ENCODE results near the gene CREB3. TPM values are rescaled to one million over a fixed set of nuclear protein-coding genes. Genes with fewer than 3 reads are reported as not detected.

CREB3 gene
- total and polyA plus RNA-seq, 2 of the 4 experiments (the other 2 are of a cell fraction), result 60.7 to 106 TPM

DNA sequence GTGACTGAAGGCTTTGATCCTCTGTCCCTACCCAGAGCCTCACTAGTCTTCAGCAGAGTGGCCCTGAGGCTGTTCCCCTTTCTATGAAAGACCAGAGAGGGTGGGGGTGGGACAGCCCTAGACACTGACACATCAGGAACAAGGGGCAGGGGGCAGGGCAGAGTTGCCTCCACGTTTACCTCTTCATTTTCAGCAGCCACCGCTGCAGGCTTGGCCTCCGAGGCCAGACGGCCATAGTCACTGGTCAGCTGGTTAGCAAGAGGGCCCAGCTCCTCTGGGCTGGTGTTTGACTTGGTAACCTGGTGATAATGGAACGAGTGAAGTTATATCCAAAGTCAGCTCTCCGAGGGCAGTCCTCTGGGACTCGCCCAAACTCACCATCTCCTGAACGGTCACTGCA, 27.1 kb upstream of the CREB3 start:
- peaks cover 82% of the 10 kb centered on the region for H3K36me3 ChIP-seq (ENCODE audit: control insufficient read depth, insufficient read depth, low read length)
- ATAC-seq (ENCODE audit: low read depth) (no peak), DNase-seq (no peak)
- in situ Hi-C loops (cut with MboI; ENCODE audit: low sequenced_read_pairs) (no loop called here), intact Hi-C loops (cut with micrococcal nuclease) (no loop called here), dilution Hi-C loops (cut with HindIII; ENCODE audit: low sequenced_read_pairs, unreplicated experiment) (no loop called here)
- no peak overlapping the region for H4K8ac ChIP-seq (ENCODE audit: low read depth in 2 of 2, low read length in 2 of 2)
- no peak overlapping the region for H4K5ac ChIP-seq (ENCODE audit: low read depth, low read length)
- no peaks in the 10 kb centered on the region for H3K9me3 ChIP-seq (ENCODE audit: control insufficient read depth, insufficient read depth, low read length)
- no peaks in the 10 kb centered on the region for H3K4me1 ChIP-seq (ENCODE audit: control insufficient read depth, insufficient read depth, low read length)
- no peak overlapping the region for H2AFZ ChIP-seq (replicated peaks; ENCODE audit: low read length, poor library complexity)
- H3K9ac ChIP-seq (ENCODE audit: low read depth, low read length), result no peak overlapping the region
- no peak overlapping the region for H3K4me3 ChIP-seq (ENCODE audit: insufficient read depth, low read depth, low read length)
- peaks cover 7% of the 10 kb centered on the region for H3K9me1 ChIP-seq (ENCODE audit: insufficient read depth, low read length)
- no peak overlapping the region for H3K4ac ChIP-seq (ENCODE audit: low read depth, low read length)
- no peaks in the 10 kb centered on the region for H3K27me3 ChIP-seq (ENCODE audit: control insufficient read depth, insufficient read depth, low read length)
- ChIA-PET CTCF (interaction anchor here (0.6 to 1.2 kb wide), 2 partner anchors 9 to 94 kb away, joined by 3 to 4 read pairs; no protein-coding TSS in a partner anchor), POLR2A (ENCODE audit: unreplicated experiment) (no interaction called here)
- no peak overlapping the region for H2BK120ac ChIP-seq (ENCODE audit: low read depth, low read length)
- H2BK20ac ChIP-seq (ENCODE audit: low read depth, low read length), result no peak overlapping the region
- H2BK15ac ChIP-seq (ENCODE audit: low read depth, low read length), result no peak overlapping the region
- H2AK9ac ChIP-seq (replicated peaks; ENCODE audit: low read depth, low read length, poor library complexity), result no peak overlapping the region
- no peak overlapping the region for H3K27ac ChIP-seq (ENCODE audit: insufficient read depth, low read length)
- peaks cover 12% of the 10 kb centered on the region; the same call in 1 of the 2 replicates for H4K20me1 ChIP-seq (ENCODE audit: insufficient read depth, low read length)
- TF ChIP-seq FOS (IDR thresholded peaks at IDR 0.05; ENCODE audit: low read depth, low read length) (no peak), POLR2A (IDR thresholded peaks at IDR 0.05; ENCODE audit: low read depth, low read length) (no peak), RAD21 (IDR thresholded peaks at IDR 0.05; ENCODE audit: low read length) (no peak), MAZ (IDR thresholded peaks at IDR 0.05; ENCODE audit: borderline replicate concordance, low read depth, low read length) (no peak), CEBPB (IDR thresholded peaks at IDR 0.05; ENCODE audit: low read depth, low read length) (no peak), RFX5 (IDR thresholded peaks at IDR 0.05; ENCODE audit: low read depth, low read length) (no peak), NFE2L2 (IDR thresholded peaks at IDR 0.05; ENCODE audit: low read depth, low read length) (no peak), SMC3 (IDR thresholded peaks at IDR 0.05; ENCODE audit: low read depth, low read length) (no peak), CHD1 (IDR thresholded peaks at IDR 0.05; ENCODE audit: low read depth, low read length) (no peak), RCOR1 (IDR thresholded peaks at IDR 0.05; ENCODE audit: insufficient replicate concordance, low read length) (no peak), BHLHE40 (IDR thresholded peaks at IDR 0.05; ENCODE audit: low read depth, low read length) (no peak), MAFK (IDR thresholded peaks at IDR 0.05; ENCODE audit: low read depth, low read length) (no peak), MXI1 (IDR thresholded peaks at IDR 0.05; ENCODE audit: borderline replicate concordance, low read depth, low read length) (no peak)
- TF ChIP-seq, protein P1, sequence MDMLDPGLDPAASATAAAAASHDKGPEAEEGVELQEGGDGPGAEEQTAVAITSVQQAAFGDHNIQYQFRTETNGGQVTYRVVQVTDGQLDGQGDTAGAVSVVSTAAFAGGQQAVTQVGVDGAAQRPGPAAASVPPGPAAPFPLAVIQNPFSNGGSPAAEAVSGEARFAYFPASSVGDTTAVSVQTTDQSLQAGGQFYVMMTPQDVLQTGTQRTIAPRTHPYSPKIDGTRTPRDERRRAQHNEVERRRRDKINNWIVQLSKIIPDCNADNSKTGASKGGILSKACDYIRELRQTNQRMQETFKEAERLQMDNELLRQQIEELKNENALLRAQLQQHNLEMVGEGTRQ (IDR thresholded peaks at IDR 0.05; ENCODE audit: low read depth, low read length), result no peak
- TF ChIP-seq, protein P2, sequence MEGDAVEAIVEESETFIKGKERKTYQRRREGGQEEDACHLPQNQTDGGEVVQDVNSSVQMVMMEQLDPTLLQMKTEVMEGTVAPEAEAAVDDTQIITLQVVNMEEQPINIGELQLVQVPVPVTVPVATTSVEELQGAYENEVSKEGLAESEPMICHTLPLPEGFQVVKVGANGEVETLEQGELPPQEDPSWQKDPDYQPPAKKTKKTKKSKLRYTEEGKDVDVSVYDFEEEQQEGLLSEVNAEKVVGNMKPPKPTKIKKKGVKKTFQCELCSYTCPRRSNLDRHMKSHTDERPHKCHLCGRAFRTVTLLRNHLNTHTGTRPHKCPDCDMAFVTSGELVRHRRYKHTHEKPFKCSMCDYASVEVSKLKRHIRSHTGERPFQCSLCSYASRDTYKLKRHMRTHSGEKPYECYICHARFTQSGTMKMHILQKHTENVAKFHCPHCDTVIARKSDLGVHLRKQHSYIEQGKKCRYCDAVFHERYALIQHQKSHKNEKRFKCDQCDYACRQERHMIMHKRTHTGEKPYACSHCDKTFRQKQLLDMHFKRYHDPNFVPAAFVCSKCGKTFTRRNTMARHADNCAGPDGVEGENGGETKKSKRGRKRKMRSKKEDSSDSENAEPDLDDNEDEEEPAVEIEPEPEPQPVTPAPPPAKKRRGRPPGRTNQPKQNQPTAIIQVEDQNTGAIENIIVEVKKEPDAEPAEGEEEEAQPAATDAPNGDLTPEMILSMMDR (conservative IDR thresholded peaks at IDR 0.05; ENCODE audit: low read depth, low read length), result no peak
- TF ChIP-seq, protein P3, sequence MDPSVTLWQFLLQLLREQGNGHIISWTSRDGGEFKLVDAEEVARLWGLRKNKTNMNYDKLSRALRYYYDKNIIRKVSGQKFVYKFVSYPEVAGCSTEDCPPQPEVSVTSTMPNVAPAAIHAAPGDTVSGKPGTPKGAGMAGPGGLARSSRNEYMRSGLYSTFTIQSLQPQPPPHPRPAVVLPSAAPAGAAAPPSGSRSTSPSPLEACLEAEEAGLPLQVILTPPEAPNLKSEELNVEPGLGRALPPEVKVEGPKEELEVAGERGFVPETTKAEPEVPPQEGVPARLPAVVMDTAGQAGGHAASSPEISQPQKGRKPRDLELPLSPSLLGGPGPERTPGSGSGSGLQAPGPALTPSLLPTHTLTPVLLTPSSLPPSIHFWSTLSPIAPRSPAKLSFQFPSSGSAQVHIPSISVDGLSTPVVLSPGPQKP (IDR thresholded peaks at IDR 0.05; ENCODE audit: borderline replicate concordance, low read depth, low read length), result no peak
- no peak overlapping the region for H2BK5ac ChIP-seq (ENCODE audit: low read depth, low read length, poor library complexity, severe bottlenecking)
- H3K56ac ChIP-seq (ENCODE audit: extremely low read depth, insufficient read depth, low read length), result no peak overlapping the region
- no CpG with 5 or more reads among the region's 8 CpGs for WGBS, 2 experiments (ENCODE audit: extremely low coverage in 2 of 2, insufficient read length in 1 of 2)
- H3K23ac ChIP-seq (ENCODE audit: low read depth, low read length), result no peak overlapping the region
- no peak overlapping the region for H3K18ac ChIP-seq (ENCODE audit: low read depth, low read length)
- H3K14ac ChIP-seq (replicated peaks; ENCODE audit: low read depth, low read length), result no peak overlapping the region
- H2AK5ac ChIP-seq (ENCODE audit: low read depth, low read length), result no peak overlapping the region
- BruUV-seq (replicated peaks), result no TSS peak
- H3K79me1 ChIP-seq (ENCODE audit: low read depth in 1 of 2, low read length in 2 of 2), result peaks cover 57 to 64% of the 10 kb centered on the region in 2 experiments
- H3K4me2 ChIP-seq (ENCODE audit: low read depth, low read length), result no peak overlapping the region
- no peak overlapping the region for H4K91ac ChIP-seq (ENCODE audit: insufficient read depth, low read depth, low read length)

Data from IMR-90 (cell line).